ENCODE measurements around the gene PXYLP1. TPM values are rescaled to one million over a fixed set of nuclear protein-coding genes. Genes with fewer than 3 reads are reported as not detected.

The PXYLP1 gene
- total and polyA plus RNA-seq, 2 of the 8 experiments (the other 6 are each of a cell fraction or from before 2014, with no cell fraction given): 19.4 to 20.6 TPM

- TF ChIP-seq CHD7 (IDR thresholded peaks at IDR 0.05; ENCODE audit: insufficient replicate concordance, low read length): no peak
- TF ChIP-seq E2F6 (IDR thresholded peaks at IDR 0.05): no peak
- TF ChIP-seq CBX5 (IDR thresholded peaks at IDR 0.05; ENCODE audit: low read depth, low read length): no peak
- TF ChIP-seq CHD1 (IDR thresholded peaks at IDR 0.05; ENCODE audit: low read depth, low read length): no peak
- no peak for TF ChIP-seq TEAD4 (IDR thresholded peaks at IDR 0.05; ENCODE audit: low read depth, low read length)
- no peak for TF ChIP-seq TBP (IDR thresholded peaks at IDR 0.05; ENCODE audit: low read depth, low read length)
- no peak for TF ChIP-seq BCL11A (IDR thresholded peaks at IDR 0.05; ENCODE audit: low read depth in 2 of 2, low read length in 2 of 2)
- no peak for TF ChIP-seq SIN3A (conservative IDR thresholded peaks at IDR 0.05 in 1 of 2, IDR thresholded peaks at IDR 0.05 in 1 of 2; ENCODE audit: low read depth in 1 of 2, low read length in 2 of 2)
- TF ChIP-seq CEBPB (IDR thresholded peaks at IDR 0.05; ENCODE audit: low read depth, low read length): no peak
- no peak for TF ChIP-seq ZNF274 (IDR thresholded peaks at IDR 0.05; ENCODE audit: borderline replicate concordance, extremely low read depth, low read length)
Measured at GRCh38 chr3:141259821-141260629, 28.4 kb downstream of the PXYLP1 start (continued).
